HEK293 (cell line): ENCODE results near the gene SHROOM1.

ENCODE experiments used
- CTCF ChIA-PET: fragments of 350-600 bp; formaldehyde crosslinking; extraction: SDS; loops from one replicate; lab custom pipeline; 2021; ENCODE audit warnings: antibody characterized with exemption; lab: Yijun Ruan, JAX
- POLR2A ChIA-PET: fragments of 300-600 bp; formaldehyde crosslinking; extraction: SDS; loops from one replicate; lab custom pipeline; 2020; ENCODE audit warnings: antibody characterized with exemption, inconsistent platforms; lab: Yijun Ruan, JAX
- H3K27ac ChIP-seq: fragments of 200-500 bp; sonication (Bioruptor generic); 2 replicates; pipeline ENCODE4 v1.5.1; 2014; ENCODE audit warnings: low read depth, low read length, control low read depth, inconsistent platforms; ENCODE audit errors: extremely low read depth
- H3K36me3 ChIP-seq, 2 experiments: fragments of 200-500 bp in 1 of 2; sonication (Bioruptor generic) in 1 of 2; 1 replicate in 1 of 2; 2 replicates in 1 of 2; pipeline ENCODE4 v1.5.1; 2014 to 2017; ENCODE audit warnings: inconsistent platforms in 2 of 2, low read length in 2 of 2; ENCODE audit not compliant: control insufficient read depth in 2 of 2, insufficient read depth in 1 of 2
- H3K4me1 ChIP-seq: fragments of 200-500 bp; sonication (Bioruptor generic); 2 replicates; pipeline ENCODE4 v1.5.1; 2014; ENCODE audit warnings: mild to moderate bottlenecking, low read length, inconsistent platforms; ENCODE audit not compliant: control insufficient read depth, insufficient read depth
- H3K4me3 ChIP-seq: 2 replicates; pipeline ENCODE4 v1.5.1; 2011; ENCODE audit warnings: low read depth, mild to moderate bottlenecking, control low read depth, low read length, moderate library complexity
- H3K9me3 ChIP-seq: fragments of 200-500 bp; sonication (Bioruptor generic); 2 replicates; pipeline ENCODE4 v1.5.1; 2014; ENCODE audit warnings: low read depth, low read length, inconsistent platforms; ENCODE audit not compliant: control insufficient read depth, insufficient read depth
- HIC1 ChIP-seq: fragments of 450-650 bp; formaldehyde crosslinking; IDR thresholded peaks from 2 replicates; pipeline ENCODE4 v1.5.1; 2016; ENCODE audit warnings: missing biosample characterization, missing genetic modification characterization
- ZFP41 ChIP-seq: fragments of 450-650 bp; formaldehyde crosslinking; IDR thresholded peaks from 2 replicates; pipeline ENCODE4 v1.5.1; 2016; ENCODE audit warnings: missing biosample characterization, missing genetic modification characterization, borderline replicate concordance
- ZNF174 ChIP-seq: fragments of 450-650 bp; formaldehyde crosslinking; IDR thresholded peaks from 2 replicates; pipeline ENCODE4 v1.5.0; 2017; ENCODE audit warnings: missing biosample characterization, mild to moderate bottlenecking, missing genetic modification characterization
- ZNF335 ChIP-seq: fragments of 450-650 bp; formaldehyde crosslinking; conservative IDR thresholded peaks from 2 replicates; pipeline ENCODE4 v1.5.1; 2016; ENCODE audit warnings: missing biosample characterization, missing genetic modification characterization
- ZNF423 ChIP-seq: fragments of 450-650 bp; formaldehyde crosslinking; IDR thresholded peaks from 2 replicates; pipeline ENCODE4 v1.5.1; 2016; ENCODE audit warnings: missing biosample characterization, missing genetic modification characterization
- ZNF473 ChIP-seq: fragments of 450-650 bp; formaldehyde crosslinking; IDR thresholded peaks from 2 replicates; pipeline ENCODE4 v1.5.1; 2017; ENCODE audit warnings: missing biosample characterization, missing genetic modification characterization
- ZNF555 ChIP-seq: fragments of 450-650 bp; formaldehyde crosslinking; conservative IDR thresholded peaks from 2 replicates; pipeline ENCODE4 v1.5.1; 2017; ENCODE audit warnings: missing biosample characterization, mild to moderate bottlenecking, missing genetic modification characterization, inconsistent platforms
- ZNF610 ChIP-seq: fragments of 450-650 bp; formaldehyde crosslinking; IDR thresholded peaks from 2 replicates; pipeline ENCODE4 v1.5.1; 2016; ENCODE audit warnings: missing biosample characterization, missing genetic modification characterization, borderline replicate concordance
- ZNF792 ChIP-seq: fragments of 450-650 bp; formaldehyde crosslinking; IDR thresholded peaks from 2 replicates; pipeline ENCODE4 v1.5.1; 2016; ENCODE audit warnings: missing biosample characterization, missing genetic modification characterization
- TF ChIP-seq, protein P1 (sequence below): fragments of 450-650 bp; formaldehyde crosslinking; conservative IDR thresholded peaks from 2 replicates; pipeline ENCODE4 v1.5.1; 2016; ENCODE audit warnings: low read depth, missing biosample characterization, missing genetic modification characterization
- TF ChIP-seq, protein P2 (sequence below): fragments of 450-650 bp; IDR thresholded peaks from 2 replicates; pipeline ENCODE4 v1.5.1; 2018; ENCODE audit warnings: missing biosample characterization, mild to moderate bottlenecking, missing genetic modification characterization
- TF ChIP-seq, protein P3 (sequence below): fragments of 450-650 bp; formaldehyde crosslinking; IDR thresholded peaks from 2 replicates; pipeline ENCODE4 v1.5.1; 2016; ENCODE audit warnings: missing biosample characterization, missing genetic modification characterization, borderline replicate concordance
- TF ChIP-seq, protein P4 (sequence below): fragments of 450-650 bp; formaldehyde crosslinking; IDR thresholded peaks from 2 replicates; pipeline ENCODE4 v1.5.1; 2017; ENCODE audit warnings: missing biosample characterization, missing genetic modification characterization

Gene SHROOM1

GRCh38 chr5:132849347-132849746, 18.9 kb upstream of the SHROOM1 start:
- no peak for TF ChIP-seq ZNF610
- TF ChIP-seq, protein P1, sequence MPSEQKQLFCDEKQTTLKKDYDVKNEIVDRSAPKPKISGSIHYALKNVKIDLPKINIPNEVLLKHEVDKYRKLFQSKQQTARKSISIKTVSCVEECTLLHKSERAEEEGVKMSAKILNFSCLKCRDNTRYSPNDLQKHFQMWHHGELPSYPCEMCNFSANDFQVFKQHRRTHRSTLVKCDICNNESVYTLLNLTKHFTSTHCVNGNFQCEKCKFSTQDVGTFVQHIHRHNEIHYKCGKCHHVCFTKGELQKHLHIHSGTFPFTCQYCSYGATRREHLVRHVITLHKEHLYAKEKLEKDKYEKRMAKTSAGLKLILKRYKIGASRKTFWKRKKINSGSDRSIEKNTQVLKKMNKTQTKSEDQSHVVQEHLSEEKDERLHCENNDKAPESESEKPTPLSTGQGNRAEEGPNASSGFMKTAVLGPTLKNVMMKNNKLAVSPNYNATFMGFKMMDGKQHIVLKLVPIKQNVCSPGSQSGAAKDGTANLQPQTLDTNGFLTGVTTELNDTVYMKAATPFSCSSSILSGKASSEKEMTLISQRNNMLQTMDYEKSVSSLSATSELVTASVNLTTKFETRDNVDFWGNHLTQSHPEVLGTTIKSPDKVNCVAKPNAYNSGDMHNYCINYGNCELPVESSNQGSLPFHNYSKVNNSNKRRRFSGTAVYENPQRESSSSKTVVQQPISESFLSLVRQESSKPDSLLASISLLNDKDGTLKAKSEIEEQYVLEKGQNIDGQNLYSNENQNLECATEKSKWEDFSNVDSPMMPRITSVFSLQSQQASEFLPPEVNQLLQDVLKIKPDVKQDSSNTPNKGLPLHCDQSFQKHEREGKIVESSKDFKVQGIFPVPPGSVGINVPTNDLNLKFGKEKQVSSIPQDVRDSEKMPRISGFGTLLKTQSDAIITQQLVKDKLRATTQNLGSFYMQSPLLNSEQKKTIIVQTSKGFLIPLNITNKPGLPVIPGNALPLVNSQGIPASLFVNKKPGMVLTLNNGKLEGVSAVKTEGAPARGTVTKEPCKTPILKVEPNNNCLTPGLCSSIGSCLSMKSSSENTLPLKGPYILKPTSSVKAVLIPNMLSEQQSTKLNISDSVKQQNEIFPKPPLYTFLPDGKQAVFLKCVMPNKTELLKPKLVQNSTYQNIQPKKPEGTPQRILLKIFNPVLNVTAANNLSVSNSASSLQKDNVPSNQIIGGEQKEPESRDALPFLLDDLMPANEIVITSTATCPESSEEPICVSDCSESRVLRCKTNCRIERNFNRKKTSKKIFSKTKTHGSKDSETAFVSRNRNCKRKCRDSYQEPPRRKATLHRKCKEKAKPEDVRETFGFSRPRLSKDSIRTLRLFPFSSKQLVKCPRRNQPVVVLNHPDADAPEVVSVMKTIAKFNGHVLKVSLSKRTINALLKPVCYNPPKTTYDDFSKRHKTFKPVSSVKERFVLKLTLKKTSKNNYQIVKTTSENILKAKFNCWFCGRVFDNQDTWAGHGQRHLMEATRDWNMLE (tag by site-specific recombination), result 0 out of 2 replicates have a peak, but pooled peaks have one; percentile 26
- TF ChIP-seq ZNF423 (tag by site-specific recombination), result no peak
- no peak for TF ChIP-seq ZNF473
- TF ChIP-seq ZNF335 (tag by site-specific recombination), result peak; percentile 48
- no peaks in the 10 kb centered on the region for H3K9me3 ChIP-seq
- H3K4me1 ChIP-seq, result no peaks in the 10 kb centered on the region
- no peaks in the 10 kb centered on the region for H3K36me3 ChIP-seq
- H3K4me3 ChIP-seq, result no peak overlapping the region
- no peak overlapping the region for H3K27ac ChIP-seq
- ChIA-PET CTCF (no interaction called here), POLR2A (no interaction called here)

GRCh38 chr5:132848270-132848669, 17.8 kb upstream of the SHROOM1 start:
- no peaks in the 10 kb centered on the region for H3K36me3 ChIP-seq
- H3K9me3 ChIP-seq, result no peaks in the 10 kb centered on the region
- H3K27ac ChIP-seq, result no peak overlapping the region
- H3K4me1 ChIP-seq, result no peaks in the 10 kb centered on the region
- ChIA-PET CTCF (interaction anchor here (0.7 kb wide), 1 partner anchor 722 kb away, joined by 5 read pairs; no protein-coding TSS in a partner anchor), POLR2A (interaction anchor here (0.7 kb wide), 1 partner anchor 19 kb away, joined by 5 read pairs; no protein-coding TSS in a partner anchor)
- TF ChIP-seq ZNF792, result no peak
- TF ChIP-seq ZNF174 (tag by site-specific recombination), result no peak
- TF ChIP-seq HIC1 (tag by site-specific recombination), result no peak
- TF ChIP-seq, protein P2, sequence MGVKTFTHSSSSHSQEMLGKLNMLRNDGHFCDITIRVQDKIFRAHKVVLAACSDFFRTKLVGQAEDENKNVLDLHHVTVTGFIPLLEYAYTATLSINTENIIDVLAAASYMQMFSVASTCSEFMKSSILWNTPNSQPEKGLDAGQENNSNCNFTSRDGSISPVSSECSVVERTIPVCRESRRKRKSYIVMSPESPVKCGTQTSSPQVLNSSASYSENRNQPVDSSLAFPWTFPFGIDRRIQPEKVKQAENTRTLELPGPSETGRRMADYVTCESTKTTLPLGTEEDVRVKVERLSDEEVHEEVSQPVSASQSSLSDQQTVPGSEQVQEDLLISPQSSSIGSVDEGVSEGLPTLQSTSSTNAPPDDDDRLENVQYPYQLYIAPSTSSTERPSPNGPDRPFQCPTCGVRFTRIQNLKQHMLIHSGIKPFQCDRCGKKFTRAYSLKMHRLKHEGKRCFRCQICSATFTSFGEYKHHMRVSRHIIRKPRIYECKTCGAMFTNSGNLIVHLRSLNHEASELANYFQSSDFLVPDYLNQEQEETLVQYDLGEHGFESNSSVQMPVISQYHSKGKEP (tag by site-specific recombination), result no peak
- TF ChIP-seq ZFP41 (tag by site-specific recombination), result no peak
- TF ChIP-seq ZNF423 (tag by site-specific recombination), result no peak
- no peak for TF ChIP-seq ZNF555 (tag by site-specific recombination)
- TF ChIP-seq, protein P3, sequence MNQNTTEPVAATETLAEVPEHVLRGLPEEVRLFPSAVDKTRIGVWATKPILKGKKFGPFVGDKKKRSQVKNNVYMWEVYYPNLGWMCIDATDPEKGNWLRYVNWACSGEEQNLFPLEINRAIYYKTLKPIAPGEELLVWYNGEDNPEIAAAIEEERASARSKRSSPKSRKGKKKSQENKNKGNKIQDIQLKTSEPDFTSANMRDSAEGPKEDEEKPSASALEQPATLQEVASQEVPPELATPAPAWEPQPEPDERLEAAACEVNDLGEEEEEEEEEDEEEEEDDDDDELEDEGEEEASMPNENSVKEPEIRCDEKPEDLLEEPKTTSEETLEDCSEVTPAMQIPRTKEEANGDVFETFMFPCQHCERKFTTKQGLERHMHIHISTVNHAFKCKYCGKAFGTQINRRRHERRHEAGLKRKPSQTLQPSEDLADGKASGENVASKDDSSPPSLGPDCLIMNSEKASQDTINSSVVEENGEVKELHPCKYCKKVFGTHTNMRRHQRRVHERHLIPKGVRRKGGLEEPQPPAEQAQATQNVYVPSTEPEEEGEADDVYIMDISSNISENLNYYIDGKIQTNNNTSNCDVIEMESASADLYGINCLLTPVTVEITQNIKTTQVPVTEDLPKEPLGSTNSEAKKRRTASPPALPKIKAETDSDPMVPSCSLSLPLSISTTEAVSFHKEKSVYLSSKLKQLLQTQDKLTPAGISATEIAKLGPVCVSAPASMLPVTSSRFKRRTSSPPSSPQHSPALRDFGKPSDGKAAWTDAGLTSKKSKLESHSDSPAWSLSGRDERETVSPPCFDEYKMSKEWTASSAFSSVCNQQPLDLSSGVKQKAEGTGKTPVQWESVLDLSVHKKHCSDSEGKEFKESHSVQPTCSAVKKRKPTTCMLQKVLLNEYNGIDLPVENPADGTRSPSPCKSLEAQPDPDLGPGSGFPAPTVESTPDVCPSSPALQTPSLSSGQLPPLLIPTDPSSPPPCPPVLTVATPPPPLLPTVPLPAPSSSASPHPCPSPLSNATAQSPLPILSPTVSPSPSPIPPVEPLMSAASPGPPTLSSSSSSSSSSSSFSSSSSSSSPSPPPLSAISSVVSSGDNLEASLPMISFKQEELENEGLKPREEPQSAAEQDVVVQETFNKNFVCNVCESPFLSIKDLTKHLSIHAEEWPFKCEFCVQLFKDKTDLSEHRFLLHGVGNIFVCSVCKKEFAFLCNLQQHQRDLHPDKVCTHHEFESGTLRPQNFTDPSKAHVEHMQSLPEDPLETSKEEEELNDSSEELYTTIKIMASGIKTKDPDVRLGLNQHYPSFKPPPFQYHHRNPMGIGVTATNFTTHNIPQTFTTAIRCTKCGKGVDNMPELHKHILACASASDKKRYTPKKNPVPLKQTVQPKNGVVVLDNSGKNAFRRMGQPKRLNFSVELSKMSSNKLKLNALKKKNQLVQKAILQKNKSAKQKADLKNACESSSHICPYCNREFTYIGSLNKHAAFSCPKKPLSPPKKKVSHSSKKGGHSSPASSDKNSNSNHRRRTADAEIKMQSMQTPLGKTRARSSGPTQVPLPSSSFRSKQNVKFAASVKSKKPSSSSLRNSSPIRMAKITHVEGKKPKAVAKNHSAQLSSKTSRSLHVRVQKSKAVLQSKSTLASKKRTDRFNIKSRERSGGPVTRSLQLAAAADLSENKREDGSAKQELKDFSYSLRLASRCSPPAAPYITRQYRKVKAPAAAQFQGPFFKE (tag by site-specific recombination), result no peak
- TF ChIP-seq, protein P4, sequence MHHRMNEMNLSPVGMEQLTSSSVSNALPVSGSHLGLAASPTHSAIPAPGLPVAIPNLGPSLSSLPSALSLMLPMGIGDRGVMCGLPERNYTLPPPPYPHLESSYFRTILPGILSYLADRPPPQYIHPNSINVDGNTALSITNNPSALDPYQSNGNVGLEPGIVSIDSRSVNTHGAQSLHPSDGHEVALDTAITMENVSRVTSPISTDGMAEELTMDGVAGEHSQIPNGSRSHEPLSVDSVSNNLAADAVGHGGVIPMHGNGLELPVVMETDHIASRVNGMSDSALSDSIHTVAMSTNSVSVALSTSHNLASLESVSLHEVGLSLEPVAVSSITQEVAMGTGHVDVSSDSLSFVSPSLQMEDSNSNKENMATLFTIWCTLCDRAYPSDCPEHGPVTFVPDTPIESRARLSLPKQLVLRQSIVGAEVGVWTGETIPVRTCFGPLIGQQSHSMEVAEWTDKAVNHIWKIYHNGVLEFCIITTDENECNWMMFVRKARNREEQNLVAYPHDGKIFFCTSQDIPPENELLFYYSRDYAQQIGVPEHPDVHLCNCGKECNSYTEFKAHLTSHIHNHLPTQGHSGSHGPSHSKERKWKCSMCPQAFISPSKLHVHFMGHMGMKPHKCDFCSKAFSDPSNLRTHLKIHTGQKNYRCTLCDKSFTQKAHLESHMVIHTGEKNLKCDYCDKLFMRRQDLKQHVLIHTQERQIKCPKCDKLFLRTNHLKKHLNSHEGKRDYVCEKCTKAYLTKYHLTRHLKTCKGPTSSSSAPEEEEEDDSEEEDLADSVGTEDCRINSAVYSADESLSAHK (tag by site-specific recombination), result no peak
- TF ChIP-seq, all 188 proteins: peak for 0
- H3K4me3 ChIP-seq, result no peak overlapping the region
